H1 (cell line): Measurements from ENCODE around the gene RSAD1. TPM values are rescaled to one million over a fixed set of nuclear protein-coding genes. Genes with fewer than 3 reads are reported as not detected.

Source experiments
- CTCF ChIA-PET: fragments of 300-600 bp; sonication (Branson Sonifier 250); formaldehyde crosslinking; loops from one replicate; lab custom pipeline; 2021; ENCODE audit not compliant: partially characterized antibody; lab: Charles Lee
- POLR2A ChIA-PET: fragments of 300-600 bp; sonication (Branson Sonifier 250); formaldehyde crosslinking; loops from one replicate; lab custom pipeline; 2021; ENCODE audit warnings: inconsistent platforms; ENCODE audit not compliant: partially characterized antibody; lab: Charles Lee
- DNase-seq, 2 experiments: peaks; one replicate each; pipeline versions ENCODE4 v3.0.0 to v3.0.0-alpha.2; 2010 to 2022; ENCODE audit warnings: low spot score in 2 of 2, low read depth in 1 of 2, mixed read lengths in 1 of 2
- FAIRE-seq: peaks from 2 replicates; lab custom pipeline; 2011; peaks lifted over from hg19 to GRCh38; lab: Jason Lieb, UNC
- H2AFZ ChIP-seq: 2 replicates; pipeline ENCODE4 v1.8.1; 2012; ENCODE audit warnings: low read length, inconsistent platforms
- H2AK5ac ChIP-seq: 2 replicates; pipeline ENCODE4 v1.6.1; 2013; ENCODE audit warnings: low read depth, low read length
- H2BK120ac ChIP-seq: replicated peaks from 2 replicates; pipeline ENCODE3; 2013; ENCODE audit warnings: low read depth, low read length, inconsistent platforms
- H2BK12ac ChIP-seq: 2 replicates; pipeline ENCODE4 v1.6.1; 2013; ENCODE audit warnings: low read depth, low read length
- H2BK15ac ChIP-seq: 2 replicates; pipeline ENCODE4 v1.6.1; 2013; ENCODE audit warnings: low read length
- H2BK20ac ChIP-seq: 2 replicates; pipeline ENCODE4 v1.6.1; 2013; ENCODE audit warnings: low read length
- H2BK5ac ChIP-seq: 2 replicates; pipeline ENCODE4 v1.6.1; 2013; ENCODE audit warnings: low read depth, low read length
- H3K14ac ChIP-seq: 2 replicates; pipeline ENCODE4 v1.6.1; 2013; ENCODE audit warnings: inconsistent platforms; ENCODE audit not compliant: insufficient read length
- H3K18ac ChIP-seq: 2 replicates; pipeline ENCODE4 v1.6.1; 2013; ENCODE audit warnings: low read length; ENCODE audit errors: extremely low read depth
- H3K23ac ChIP-seq: 2 replicates; pipeline ENCODE4 v1.6.1; 2013; ENCODE audit warnings: inconsistent platforms; ENCODE audit not compliant: insufficient read length
- H3K23me2 ChIP-seq: 2 replicates; pipeline ENCODE4 v1.6.1; 2013; ENCODE audit warnings: low read depth, low read length
- H3K27ac ChIP-seq: 2 replicates; pipeline ENCODE4 v1.6.1; 2011; ENCODE audit warnings: low read depth, low read length, inconsistent platforms
- H3K27me3 ChIP-seq, 4 experiments: replicated peaks in 1 of 4; 1 replicate in 1 of 4; 2 replicates in 3 of 4; pipeline versions ENCODE4 v1.6.1 to v1.8.1; 2011 to 2013; ENCODE audit warnings: low read length in 3 of 4, mild to moderate bottlenecking in 3 of 4, inconsistent platforms in 2 of 4, mixed read lengths in 2 of 4, moderate library complexity in 1 of 4; ENCODE audit not compliant: control insufficient read depth in 3 of 4, insufficient read depth in 3 of 4; ENCODE audit errors: extremely low read depth in 1 of 4
- H3K36me3 ChIP-seq, 4 experiments: 2 replicates each; pipeline versions ENCODE4 v1.6.1 to v1.8.1; 2011 to 2013; ENCODE audit warnings: mild to moderate bottlenecking in 4 of 4, low read length in 3 of 4, moderate library complexity in 2 of 4, control low read depth in 1 of 4, inconsistent platforms in 1 of 4; ENCODE audit not compliant: insufficient read depth in 4 of 4, control insufficient read depth in 2 of 4
- H3K4ac ChIP-seq: replicated peaks from 2 replicates; pipeline ENCODE3; 2013; ENCODE audit warnings: low read length, low read depth, mixed read lengths, inconsistent platforms; ENCODE audit not compliant: insufficient read length
- H3K4me1 ChIP-seq, 4 experiments: replicated peaks in 1 of 4; 1 replicate in 1 of 4; 2 replicates in 3 of 4; pipeline versions ENCODE4 v1.6.1 to v1.8.1; 2011 to 2013; ENCODE audit warnings: low read length in 3 of 4, inconsistent platforms in 2 of 4, mixed read lengths in 1 of 4; ENCODE audit not compliant: insufficient read depth in 4 of 4, control insufficient read depth in 3 of 4
- H3K4me2 ChIP-seq, 2 experiments: 2 replicates each; pipeline versions ENCODE4 v1.6.1 to v1.8.1; 2011 to 2013; ENCODE audit warnings: low read depth in 2 of 2, low read length in 2 of 2, control low read depth in 1 of 2, inconsistent platforms in 1 of 2, mild to moderate bottlenecking in 1 of 2; ENCODE audit not compliant: insufficient read depth in 1 of 2
- H3K4me3 ChIP-seq, 4 experiments: fragments of 200-600, 300-600 bp in 1 of 4; sonication (generic), shearing (Covaris generic), sonication (Bioruptor Twin) in 1 of 4; 2 replicates each; pipeline versions ENCODE4 v1.5.1 to v1.8.1; 2011 to 2016; ENCODE audit warnings: low read length in 4 of 4, low read depth in 3 of 4, control low read depth in 2 of 4, inconsistent platforms in 2 of 4, mild to moderate bottlenecking in 2 of 4, mixed read lengths in 1 of 4, moderate library complexity in 1 of 4; ENCODE audit not compliant: insufficient read depth in 2 of 4; ENCODE audit errors: extremely low read depth in 1 of 4
- H3K56ac ChIP-seq: replicated peaks from 2 replicates; pipeline ENCODE3; 2013; ENCODE audit warnings: low read depth, mild to moderate bottlenecking, mixed read lengths, low read length, inconsistent platforms; ENCODE audit not compliant: insufficient read length
- H3K79me1 ChIP-seq: 2 replicates; pipeline ENCODE4 v1.6.1; 2013; ENCODE audit warnings: low read depth, low read length, control low read depth
- H3K79me2 ChIP-seq, 2 experiments: 2 replicates each; pipeline versions ENCODE4 v1.6.1 to v1.8.1; 2012 to 2013; ENCODE audit warnings: low read length in 2 of 2, mild to moderate bottlenecking in 2 of 2, inconsistent platforms in 1 of 2; ENCODE audit not compliant: insufficient read depth in 2 of 2, control insufficient read depth in 1 of 2
- H3K9ac ChIP-seq, 4 experiments: replicated peaks in 1 of 4; 1 replicate in 1 of 4; 2 replicates in 3 of 4; pipeline versions ENCODE4 v1.6.1 to v1.8.1; 2011 to 2013; ENCODE audit warnings: low read depth in 3 of 4, low read length in 3 of 4, control low read depth in 2 of 4, mild to moderate bottlenecking in 2 of 4, moderate library complexity in 2 of 4, inconsistent platforms in 1 of 4; ENCODE audit errors: extremely low read depth in 1 of 4
- H3K9me3 ChIP-seq, 2 experiments: 2 replicates each; pipeline versions ENCODE4 v1.6.1 to v1.8.1; 2012 to 2013; ENCODE audit warnings: mild to moderate bottlenecking in 2 of 2, moderate library complexity in 2 of 2, control low read depth in 1 of 2, inconsistent platforms in 1 of 2, low read depth in 1 of 2, low read length in 1 of 2, mixed read lengths in 1 of 2; ENCODE audit not compliant: insufficient read depth in 2 of 2
- H4K20me1 ChIP-seq, 2 experiments: replicated peaks in 1 of 2; 2 replicates each; pipeline versions ENCODE3 to v1.8.1; 2011 to 2013; ENCODE audit warnings: inconsistent platforms in 2 of 2, low read length in 2 of 2, mild to moderate bottlenecking in 1 of 2; ENCODE audit not compliant: insufficient read depth in 2 of 2, control insufficient read depth in 1 of 2
- H4K5ac ChIP-seq: 2 replicates; pipeline ENCODE4 v1.6.1; 2013; ENCODE audit warnings: low read length, low read depth, mixed read lengths, inconsistent platforms; ENCODE audit not compliant: insufficient read length
- H4K8ac ChIP-seq: 2 replicates; pipeline ENCODE4 v1.8.0; 2013; ENCODE audit warnings: mild to moderate bottlenecking, moderate library complexity, low read length, inconsistent platforms; ENCODE audit not compliant: insufficient read depth; ENCODE audit errors: extremely low read depth
- H4K91ac ChIP-seq: replicated peaks from 2 replicates; pipeline ENCODE3; 2013; ENCODE audit warnings: low read length, mixed read lengths, inconsistent platforms; ENCODE audit not compliant: insufficient read length
- BRCA1 ChIP-seq: IDR thresholded peaks from 2 replicates; pipeline ENCODE4 v1.6.1; 2012; ENCODE audit warnings: low read depth, low read length, improper control_type of control experiment
- EGR1 ChIP-seq: IDR thresholded peaks from 2 replicates; pipeline ENCODE4 v1.6.1; 2011; ENCODE audit warnings: low read depth, low read length, borderline replicate concordance
- EZH2 ChIP-seq: fragments of 200-600 bp; sonication (generic); IDR thresholded peaks from 2 replicates; pipeline ENCODE4 v1.7.1; 2012; ENCODE audit warnings: low read depth, mild to moderate bottlenecking, moderate library complexity, low read length, inconsistent platforms; ENCODE audit not compliant: severe bottlenecking
- HDAC2 ChIP-seq, 2 experiments: fragments of 300-600 bp in 1 of 2; sonication (generic) in 1 of 2; IDR thresholded peaks; 2 replicates each; pipeline ENCODE4 v1.6.1; 2011 to 2012; ENCODE audit warnings: low read depth in 2 of 2, low read length in 2 of 2, mild to moderate bottlenecking in 2 of 2, moderate library complexity in 2 of 2, borderline replicate concordance in 1 of 2, inconsistent platforms in 1 of 2
- JUN ChIP-seq: IDR thresholded peaks from 2 replicates; pipeline ENCODE4 v1.6.1; 2011; ENCODE audit warnings: low read depth, mild to moderate bottlenecking, improper control_type of control experiment, low read length
- KDM1A ChIP-seq: fragments of 200-600, 300-600 bp; sonication (generic); IDR thresholded peaks from 2 replicates; pipeline ENCODE4 v1.7.1; 2016; ENCODE audit warnings: mild to moderate bottlenecking, low read length, borderline replicate concordance
- POLR2AphosphoS5 ChIP-seq: IDR thresholded peaks from 2 replicates; pipeline ENCODE4 v1.6.1; 2011; ENCODE audit warnings: low read depth, low read length
- SUZ12 ChIP-seq: fragments of 200-600 bp; sonication (generic); IDR thresholded peaks from 2 replicates; pipeline ENCODE4 v1.6.1; 2012; ENCODE audit warnings: mild to moderate bottlenecking, inconsistent platforms, low read length, moderate library complexity, mixed read lengths
- TBP ChIP-seq: IDR thresholded peaks from 2 replicates; pipeline ENCODE4 v1.6.1; 2011; ENCODE audit warnings: low read depth, low read length, improper control_type of control experiment
- USF2 ChIP-seq: IDR thresholded peaks from 2 replicates; pipeline ENCODE4 v1.6.1; 2011; ENCODE audit warnings: low read length, improper control_type of control experiment
- WGBS, 2 experiments: shearing (Covaris generic) in 1 of 2; methylation state at CpG; one replicate each; pipeline versions ENCODE4 v1.1.6 to v1.1.7; 2013 to 2015; ENCODE audit warnings: low lambda C conversion rate in 2 of 2, mixed read lengths in 2 of 2, inconsistent platforms in 1 of 2, low coverage in 1 of 2, missing lambda C conversion rate in 1 of 2; ENCODE audit not compliant: insufficient replicate concordance in 2 of 2, insufficient coverage in 1 of 2, insufficient read length in 1 of 2; ENCODE audit errors: extremely low coverage in 1 of 2, missing lambda C conversion rate in 1 of 2; 5-methylcytosine and 5-hydroxymethylcytosine counted together
- polyA plus RNA-seq, 7 experiments: library from polyadenylated mRNA; depleted of rRNA in 3 of 7; stranded (reverse) in 5 of 7; unstranded in 2 of 7; fragments of >200 nt in 5 of 7; fragments of 200-250 nt in 2 of 7; gene quantifications; 1 replicate in 5 of 7; 2 replicates in 1 of 7; 4 replicates in 1 of 7; pipeline versions ENCODE4 v1.2.1 to v1.2.3, GENCODE V29; 2011 to 2013; ENCODE audit warnings: missing spikeins in 2 of 7, mixed read lengths in 2 of 7
- total RNA-seq: library from RNA; stranded (reverse); fragmentation: NEBNext Ultra II Directional; extraction: Animal tissue kit (Norgen Biotek cat#: 25700); gene quantifications from 2 replicates; pipeline ENCODE4 v1.2.1, GENCODE V29; 2021

Gene RSAD1
- total and polyA plus RNA-seq, 2 of the 8 experiments (the other 6 are each of a cell fraction or from before 2014, with no cell fraction given), result 17.9 to 33.5 TPM

GRCh38 chr17:50430821-50431618 lies 47.6 kb upstream of the RSAD1 start:
- H3K79me2 ChIP-seq, result no peaks in the 10 kb centered on the region
- H3K9me3 ChIP-seq, result no peaks in the 10 kb centered on the region
- no peak overlapping the region for H3K27ac ChIP-seq
- no peak overlapping the region for H3K18ac ChIP-seq
- no peaks in the 10 kb centered on the region for H3K36me3 ChIP-seq
- H3K4me1 ChIP-seq, result peaks cover 4 to 8% (median 7%) of the 10 kb centered on the region in 4 experiments; a peak in 6 of 7 replicates
- no peak overlapping the region for H3K4me2 ChIP-seq
- no peak overlapping the region for H4K8ac ChIP-seq
- H3K9ac ChIP-seq, result no peak overlapping the region
- no peak overlapping the region for H2BK5ac ChIP-seq
- peaks cover 6% of the 10 kb centered on the region; the same call in 1 of the 2 replicates for H3K23me2 ChIP-seq
- no peaks in the 10 kb centered on the region for H3K27me3 ChIP-seq
- H3K4ac ChIP-seq, result no peak overlapping the region
- no peak overlapping the region for H3K14ac ChIP-seq
- WGBS, 2 experiments, result 92% methylated on average over 4 of the region's 4 CpGs; no CpG with 5 or more reads in 1 of the 2 experiments
- H2BK20ac ChIP-seq, result no peak overlapping the region
- H4K91ac ChIP-seq, result no peak overlapping the region
- no peak overlapping the region for H3K4me3 ChIP-seq
- H2BK15ac ChIP-seq, result no peak overlapping the region
- H2AK5ac ChIP-seq, result no peak overlapping the region
- no peak for DNase-seq
- H2BK120ac ChIP-seq, result no peak overlapping the region
- no peak overlapping the region for H4K5ac ChIP-seq
- H4K20me1 ChIP-seq, result no peaks in the 10 kb centered on the region
- CTCF ChIA-PET, result interaction anchor here (0.5 to 8.3 kb wide), 10 partner anchors 9 to 1368 kb away, joined by 3 to 87 read pairs (median 4); partner anchors contain the start of genes LRRC59 and RSAD1
- no peak overlapping the region for H3K23ac ChIP-seq
- POLR2A ChIA-PET, result interaction anchor here (0.7 to 2.7 kb wide), 5 partner anchors 10 to 69 kb away, joined by 3 to 9 read pairs (median 3); partner anchors contain the start of gene LRRC59
- no peak overlapping the region for H2BK12ac ChIP-seq
- no peak overlapping the region for H3K56ac ChIP-seq
- no peaks in the 10 kb centered on the region for H3K79me1 ChIP-seq
- H2AFZ ChIP-seq, result no peak overlapping the region
- FAIRE-seq, result no peak
- no peak for TF ChIP-seq JUN
- no peak for TF ChIP-seq POLR2AphosphoS5
- TF ChIP-seq USF2, result no peak
- no peak for TF ChIP-seq KDM1A
- no peak for TF ChIP-seq BRCA1
- TF ChIP-seq TBP, result no peak
- no peak for TF ChIP-seq HDAC2 (IDR thresholded peaks at IDR 0.05; ENCODE audit: borderline replicate concordance in 1 of 2, low read depth in 2 of 2, low read length in 2 of 2)
- TF ChIP-seq EGR1, result no peak
- TF ChIP-seq SUZ12, result no peak
- TF ChIP-seq EZH2, result no peak
